Tibial nerve (tissue), 4 donors: ENCODE results near the gene PLEKHB2. TPM values are rescaled to one million over a fixed set of nuclear protein-coding genes. Genes with fewer than 3 reads are reported as not detected.

Experiments
- DNase-seq, 2 donors: peaks; one replicate each; pipeline ENCODE4 v3.0.0-alpha.2; 2019; ENCODE audit warnings: low spot score in 2 of 2
- H3K27ac ChIP-seq, 4 donors: fragments of 200-600 bp; sonication (generic) in 3 of 4; one replicate each; pipeline ENCODE4 v1.5.1; 2017 to 2019; ENCODE audit warnings: mild to moderate bottlenecking in 1 of 4
- H3K27me3 ChIP-seq, 2 donors: fragments of 200-600 bp; sonication (generic) in 1 of 2; one replicate each; pipeline versions ENCODE4 v1.5.1 to v1.6.0; 2017 to 2019
- H3K36me3 ChIP-seq, 3 donors: fragments of 200-600 bp; sonication (generic); one replicate each; pipeline ENCODE4 v1.5.1; 2018 to 2019
- H3K4me1 ChIP-seq, 4 donors: fragments of 200-600 bp; sonication (generic) in 3 of 4; one replicate each; pipeline ENCODE4 v1.5.1; 2017 to 2019
- H3K4me3 ChIP-seq, 4 donors: fragments of 200-600 bp; sonication (generic) in 3 of 4; one replicate each; pipeline ENCODE4 v1.5.1; 2017 to 2019; ENCODE audit warnings: mild to moderate bottlenecking in 1 of 4, moderate library complexity in 1 of 4
- H3K9me3 ChIP-seq, 4 donors: fragments of 200-600 bp; sonication (generic) in 3 of 4; one replicate each; pipeline ENCODE4 v1.5.1; 2017 to 2019
- CTCF ChIP-seq, 5 experiments: fragments of 200-600 bp in 3 of 5; fragments of 450-650 bp in 2 of 5; sonication (generic) in 3 of 5; IDR thresholded peaks; one replicate each; pipeline ENCODE4 v1.5.1; 2016 to 2019; ENCODE audit warnings: antibody characterized with exemption in 5 of 5, mild to moderate bottlenecking in 3 of 5, moderate library complexity in 2 of 5
- EP300 ChIP-seq, 2 donors: sonication (generic); formaldehyde crosslinking; IDR thresholded peaks; one replicate each; pipeline ENCODE4 v1.6.1; 2017; ENCODE audit warnings: antibody characterized with exemption in 2 of 2, mild to moderate bottlenecking in 1 of 2
- POLR2A ChIP-seq, 2 donors: fragments of 450-650 bp; IDR thresholded peaks; one replicate each; pipeline ENCODE4 v1.6.1; 2017; ENCODE audit warnings: antibody characterized with exemption in 2 of 2, mild to moderate bottlenecking in 2 of 2, moderate library complexity in 2 of 2
- WGBS, 2 donors: methylation state at CpG; one replicate each; pipeline ENCODE4 v1.1.5; 2018; 5-methylcytosine and 5-hydroxymethylcytosine counted together
- total RNA-seq, 4 donors: library from RNA; depleted of rRNA; stranded (reverse); fragments of >200 nt; gene quantifications; one replicate each; pipeline ENCODE4 v1.1.0, GENCODE V29; 2016

The PLEKHB2 gene
- total RNA-seq, 4 donors from 2014 or later = 57.9 to 77.9 (median 72.7) TPM

GRCh38 chr2:131127981-131128380, 22.8 kb downstream of the PLEKHB2 start:
- Histone ChIP-seq H3K4me1 (peaks cover 0 to 15% (median 0%) of the 10 kb centered on the region in 4 donors), H3K9me3 (no peaks in the 10 kb centered on the region), H3K36me3 (peaks cover 0 to 64% (median 13%) of the 10 kb centered on the region in 3 donors)

GRCh38 chr2:131130298-131130596, 25.1 kb downstream of the PLEKHB2 start:
- Histone ChIP-seq H3K4me1 (peaks cover 0 to 15% (median 0%) of the 10 kb centered on the region in 4 donors), H3K27me3 (no peaks in the 10 kb centered on the region), H3K4me3 (no peak overlapping the region), H3K27ac (no peak overlapping the region), H3K9me3 (no peaks in the 10 kb centered on the region), H3K36me3 (peaks cover 0 to 79% (median 13%) of the 10 kb centered on the region in 3 donors)
- no peak for DNase-seq
- 98 to 99% methylated on average over 2 of the region's 2 CpGs for WGBS, 2 donors
- TF ChIP-seq EP300 (IDR thresholded peaks at IDR 0.05) (no peak), POLR2A (IDR thresholded peaks at IDR 0.05) (no peak), CTCF (IDR thresholded peaks at IDR 0.05) (no peak)

More at GRCh38 chr2:131127981-131128380, 22.8 kb downstream of the PLEKHB2 start:
- TF ChIP-seq POLR2A (IDR thresholded peaks at IDR 0.05) (no peak), EP300 (IDR thresholded peaks at IDR 0.05) (no peak), CTCF (IDR thresholded peaks at IDR 0.05) (no peak)
- no peaks in the 10 kb centered on the region for H3K27me3 ChIP-seq
- DNase-seq = no peak
- H3K4me3 ChIP-seq = no peak overlapping the region
- H3K27ac ChIP-seq = peak overlapping the region in 2 of 4 donors; percentile 9 to 69
- 92 to 96% methylated on average over 3 of the region's 3 CpGs for WGBS, 2 donors

- TF ChIP-seq CTCF (IDR thresholded peaks at IDR 0.05) (no peak), POLR2A (IDR thresholded peaks at IDR 0.05) (no peak), EP300 (IDR thresholded peaks at IDR 0.05) (no peak)
- Histone ChIP-seq H3K27ac (no peak overlapping the region), H3K27me3 (no peaks in the 10 kb centered on the region), H3K4me1 (peaks cover 0 to under 1% (median 0%) of the 10 kb centered on the region in 4 donors), H3K4me3 (no peak overlapping the region), H3K9me3 (no peaks in the 10 kb centered on the region), H3K36me3 (peaks cover 0 to 83% (median 6%) of the 10 kb centered on the region in 3 donors)
- DNase-seq = no peak
- 85 to 86% methylated on average over 8 of the region's 8 CpGs for WGBS, 2 donors
Measured at GRCh38 chr2:131132729-131133128, 27.6 kb downstream of the PLEKHB2 start.

- TF ChIP-seq POLR2A (IDR thresholded peaks at IDR 0.05) = no peak
- TF ChIP-seq CTCF (IDR thresholded peaks at IDR 0.05) = no peak
- no peak for TF ChIP-seq EP300 (IDR thresholded peaks at IDR 0.05)
- no peaks in the 10 kb centered on the region for H3K9me3 ChIP-seq
- peaks cover 0 to 74% (median 0%) of the 10 kb centered on the region in 3 donors for H3K36me3 ChIP-seq
- no peaks in the 10 kb centered on the region for H3K27me3 ChIP-seq
- no peaks in the 10 kb centered on the region for H3K4me1 ChIP-seq
- 80 to 94% methylated on average over 2 of the region's 2 CpGs for WGBS, 2 donors
- DNase-seq = no peak
- no peak overlapping the region for H3K27ac ChIP-seq
- H3K4me3 ChIP-seq = no peak overlapping the region
Measured at GRCh38 chr2:131140581-131140980, 35.4 kb downstream of the PLEKHB2 start.

GRCh38 chr2:131142849-131143248, 37.7 kb downstream of the PLEKHB2 start:
- Histone ChIP-seq H3K4me3 (no peak overlapping the region), H3K9me3 (no peaks in the 10 kb centered on the region), H3K27me3 (no peaks in the 10 kb centered on the region), H3K4me1 (no peaks in the 10 kb centered on the region), H3K27ac (no peak overlapping the region), H3K36me3 (peaks cover 0 to 79% (median 0%) of the 10 kb centered on the region in 3 donors)
- no peak for TF ChIP-seq POLR2A (IDR thresholded peaks at IDR 0.05)
- TF ChIP-seq EP300 (IDR thresholded peaks at IDR 0.05) = no peak
- TF ChIP-seq CTCF (IDR thresholded peaks at IDR 0.05) = no peak
- 96 to 98% methylated on average over 5 of the region's 5 CpGs for WGBS, 2 donors
- no peak for DNase-seq
